ENCODE measurements around the gene METTL6.
"Not testable (repeated sequence)": the region's sequence is repeated elsewhere in the genome, so short reads cannot be mapped to it uniquely, and the experiment has no call there.

Gene METTL6

GRCh38 chr3:15450438-15451215, 23.3 kb upstream of the METTL6 start:
- no peak for DNase-seq

- no peak for DNase-seq
These were observed 22.3 kb upstream of the METTL6 start for GRCh38 chr3:15449489-15450224.

GRCh38 chr3:15443826-15444524, 16.6 kb upstream of the METTL6 start:
- no peak for DNase-seq

- DNase-seq = no peak
These were observed 13.5 kb upstream of the METTL6 start for GRCh38 chr3:15440891-15441290.

- DNase-seq = no peak
These were observed 12.1 kb upstream of the METTL6 start for GRCh38 chr3:15439476-15439875.

- no peak for DNase-seq
These were observed 11.6 kb upstream of the METTL6 start for GRCh38 chr3:15438983-15439382.

GRCh38 chr3:15436246-15436645, 8.9 kb upstream of the METTL6 start:
- DNase-seq = no peak

- DNase-seq = no peak
These were observed 7.4 kb upstream of the METTL6 start for GRCh38 chr3:15434756-15435155.

- no peak for DNase-seq
These were observed 6.2 kb upstream of the METTL6 start for GRCh38 chr3:15433531-15433930.

GRCh38 chr3:15431256-15431837, 4.0 kb upstream of the METTL6 start:
- DNase-seq = no peak

GRCh38 chr3:15430624-15431023, 3.3 kb upstream of the METTL6 start:
- no peak for DNase-seq

GRCh38 chr3:15429080-15429479, 1.7 kb upstream of the METTL6 start:
- DNase-seq = no peak

- DNase-seq = no peak
These were observed 1.2 kb upstream of the METTL6 start for GRCh38 chr3:15428539-15428938.

- no peak for DNase-seq
These were observed 637 bp upstream of the METTL6 start for GRCh38 chr3:15427981-15428380.

GRCh38 chr3:15426579-15427118, 695 bp downstream of the METTL6 start:
- no peak for DNase-seq

GRCh38 chr3:15420871-15421270, 6.5 kb downstream of the METTL6 start:
- DNase-seq = no peak

GRCh38 chr3:15410966-15411365, 16.4 kb downstream of the METTL6 start:
- not testable (repeated sequence) for DNase-seq

GRCh38 chr3:15409774-15410173, 17.6 kb downstream of the METTL6 start:
- DNase-seq = no peak

- DNase-seq = no peak
These were observed 18.1 kb downstream of the METTL6 start for GRCh38 chr3:15409239-15409638.

- DNase-seq = no peak
These were observed 21.8 kb downstream of the METTL6 start for GRCh38 chr3:15405448-15406050.

GRCh38 chr3:15404767-15405166, 22.6 kb downstream of the METTL6 start:
- DNase-seq = no peak

- no peak for DNase-seq
These were observed 23.4 kb downstream of the METTL6 start for GRCh38 chr3:15403965-15404364.

GRCh38 chr3:15403495-15403894, 23.8 kb downstream of the METTL6 start:
- DNase-seq = no peak

All from cerebellar nuclear complex (tissue), 1 donor.